ENCODE data around the gene ZC2HC1B. TPM values are rescaled to one million over a fixed set of nuclear protein-coding genes. Genes with fewer than 3 reads are reported as not detected.

ZC2HC1B gene
- total RNA-seq, 1 donor from 2014 or later = not detected

GRCh38 chr6:143976806-143977349, 112.6 kb downstream of the ZC2HC1B start:
- Mint-ChIP-seq H3K9me3 (ENCODE audit: low read depth) (peaks cover 7% of the 10 kb centered on the region), H3K27me3 (peaks cover 13% of the 10 kb centered on the region), H3K27ac (no peak overlapping the region)

GRCh38 chr6:143980921-143981320, 116.6 kb downstream of the ZC2HC1B start:
- peaks cover 3% of the 10 kb centered on the region for H3K4me1 Mint-ChIP-seq (ENCODE audit: low read depth)
- no peak for TF ChIP-seq CTCF (IDR thresholded peaks at IDR 0.05; ENCODE audit: unreplicated experiment)
- no peaks in the 10 kb centered on the region for H3K36me3 Mint-ChIP-seq (ENCODE audit: insufficient read depth)
- H3K4me3 Mint-ChIP-seq (ENCODE audit: low read depth) = no peak overlapping the region
- peaks cover 7% of the 10 kb centered on the region for H3K9me3 Mint-ChIP-seq (ENCODE audit: low read depth)
- peaks cover 5% of the 10 kb centered on the region for H3K27me3 Mint-ChIP-seq
- no peak overlapping the region for H3K27ac Mint-ChIP-seq
- no peak for DNase-seq (ENCODE audit: low spot score, unreplicated experiment)

More at GRCh38 chr6:143976806-143977349, 112.6 kb downstream of the ZC2HC1B start:
- H3K4me3 Mint-ChIP-seq (ENCODE audit: low read depth) = no peak overlapping the region
- no peak for TF ChIP-seq CTCF (IDR thresholded peaks at IDR 0.05; ENCODE audit: unreplicated experiment)
- peaks cover 25% of the 10 kb centered on the region for H3K4me1 Mint-ChIP-seq (ENCODE audit: low read depth)
- no peaks in the 10 kb centered on the region for H3K36me3 Mint-ChIP-seq (ENCODE audit: insufficient read depth)
- DNase-seq (ENCODE audit: low spot score, unreplicated experiment) = no peak

GRCh38 chr6:143982968-143983367, 118.7 kb downstream of the ZC2HC1B start:
- Mint-ChIP-seq H3K27me3 (peaks cover 2% of the 10 kb centered on the region), H3K36me3 (ENCODE audit: insufficient read depth) (no peaks in the 10 kb centered on the region), H3K4me1 (ENCODE audit: low read depth) (no peaks in the 10 kb centered on the region), H3K9me3 (ENCODE audit: low read depth) (peaks cover 7% of the 10 kb centered on the region), H3K27ac (no peak overlapping the region), H3K4me3 (ENCODE audit: low read depth) (no peak overlapping the region)
- TF ChIP-seq CTCF (IDR thresholded peaks at IDR 0.05; ENCODE audit: unreplicated experiment) = no peak
- DNase-seq (ENCODE audit: low spot score, unreplicated experiment) = no peak

GRCh38 chr6:143984666-143985065, 120.4 kb downstream of the ZC2HC1B start:
- Mint-ChIP-seq H3K4me1 (ENCODE audit: low read depth) (no peaks in the 10 kb centered on the region), H3K9me3 (ENCODE audit: low read depth) (peaks cover 7% of the 10 kb centered on the region), H3K27ac (no peak overlapping the region), H3K36me3 (ENCODE audit: insufficient read depth) (no peaks in the 10 kb centered on the region), H3K4me3 (ENCODE audit: low read depth) (no peak overlapping the region), H3K27me3 (peaks cover 9% of the 10 kb centered on the region)
- no peak for TF ChIP-seq CTCF (IDR thresholded peaks at IDR 0.05; ENCODE audit: unreplicated experiment)
- no peak for DNase-seq (ENCODE audit: low spot score, unreplicated experiment)

GRCh38 chr6:143986463-143987065, 122.3 kb downstream of the ZC2HC1B start:
- Mint-ChIP-seq H3K4me3 (ENCODE audit: low read depth) (no peak overlapping the region), H3K9me3 (ENCODE audit: low read depth) (peaks cover 3% of the 10 kb centered on the region), H3K36me3 (ENCODE audit: insufficient read depth) (no peaks in the 10 kb centered on the region), H3K27ac (no peak overlapping the region), H3K27me3 (peaks cover 15% of the 10 kb centered on the region), H3K4me1 (ENCODE audit: low read depth) (no peaks in the 10 kb centered on the region)
- no peak for DNase-seq (ENCODE audit: low spot score, unreplicated experiment)
- TF ChIP-seq CTCF (IDR thresholded peaks at IDR 0.05; ENCODE audit: unreplicated experiment) = no peak

Other genes with a start within 250 kb of the ZC2HC1B start
- 53.7 and 55.2 TPM in 2 replicates for gene PHACTR2, start 186.5 kb upstream of the ZC2HC1B start, total RNA-seq
- gene LTV1, start 21.1 kb upstream of the ZC2HC1B start, total RNA-seq = 21.8 and 24.6 TPM in 2 replicates
- 23.7 and 28.1 TPM in 2 replicates for gene PLAGL1, start 143.8 kb downstream of the ZC2HC1B start, total RNA-seq
- gene SF3B5, start 231.1 kb downstream of the ZC2HC1B start, total RNA-seq = 115 and 116 TPM in 2 replicates